Uterus (tissue), 4 donors: ENCODE results near the gene ADAMTS4. TPM values are rescaled to one million over a fixed set of nuclear protein-coding genes. Genes with fewer than 3 reads are reported as not detected.

Source experiments
- DNase-seq, 2 donors: peaks; one replicate each; pipeline ENCODE4 v3.0.0-alpha.2; 2019 to 2020
- H3K27ac ChIP-seq, 2 donors: fragments of 200-600 bp; sonication (generic); 1 replicate in 1 of 2; 2 replicates in 1 of 2; pipeline ENCODE4 v1.5.1; 2016 to 2018
- H3K27me3 ChIP-seq, 2 donors: fragments of 200-600 bp; sonication (generic); one replicate each; pipeline ENCODE4 v1.5.1; 2018 to 2019; ENCODE audit warnings: control low read depth in 1 of 2
- H3K36me3 ChIP-seq, 2 donors: fragments of 200-600 bp; sonication (generic); one replicate each; pipeline ENCODE4 v1.5.1; 2019; ENCODE audit warnings: control low read depth in 1 of 2
- H3K4me1 ChIP-seq, 2 donors: fragments of 200-600 bp; sonication (generic); one replicate each; pipeline ENCODE4 v1.5.1; 2018 to 2019; ENCODE audit warnings: control low read depth in 1 of 2
- H3K4me3 ChIP-seq, 2 donors: fragments of 200-600 bp; sonication (generic); 1 replicate in 1 of 2; 2 replicates in 1 of 2; pipeline ENCODE4 v1.5.1; 2018 to 2019; ENCODE audit warnings: mild to moderate bottlenecking in 1 of 2
- H3K9me3 ChIP-seq, 2 donors: fragments of 200-600 bp; sonication (generic); one replicate each; pipeline ENCODE4 v1.5.1; 2019; ENCODE audit warnings: control low read depth in 1 of 2
- POLR2A ChIP-seq, 2 donors: fragments of 450-650 bp; IDR thresholded peaks; one replicate each; pipeline ENCODE4 v1.6.1; 2016; ENCODE audit warnings: antibody characterized with exemption in 2 of 2, mild to moderate bottlenecking in 1 of 2, moderate library complexity in 1 of 2
- intact Hi-C: fragments of 100-400 bp; cut with DNase I; formaldehyde crosslinking; loops from one replicate; pipeline ENCODE4 v1.15.1; 2023; ENCODE audit warnings: low total_unique reads
- microRNA-seq: library from miRNA; unstranded; fragments of <30 nt; microRNA quantifications from one replicate; pipeline ENCODE4, GENCODE V29; 2016; ENCODE audit warnings: borderline microRNAs expressed, borderline replicate concordance
- small RNA-seq: library from RNA; depleted of rRNA; stranded (forward); fragments of <200 nt; gene quantifications from one replicate; pipeline ENCODE3, GENCODE V24; 2016
- total RNA-seq, 4 donors: library from RNA; depleted of rRNA in 3 of 4; stranded (reverse); fragments of >200 nt in 3 of 4; gene quantifications; one replicate each; pipeline versions ENCODE4 v1.1.0 to v1.2.4, GENCODE V29; 2014 to 2023
- TF ChIP-seq, protein P1 (sequence below), 4 experiments: fragments of 200-600 bp in 2 of 4; fragments of 450-650 bp in 2 of 4; sonication (generic) in 2 of 4; IDR thresholded peaks; one replicate each; pipeline ENCODE4 v1.5.1; 2016 to 2019; ENCODE audit warnings: antibody characterized with exemption in 4 of 4, mild to moderate bottlenecking in 2 of 4, moderate library complexity in 1 of 4
- donor health status: DM: yes; HTN: yes; CAD: no.

Gene ADAMTS4
- total RNA-seq, 4 donors from 2014 or later = 1.3 to 41.5 (median 10.9) TPM

DNA sequence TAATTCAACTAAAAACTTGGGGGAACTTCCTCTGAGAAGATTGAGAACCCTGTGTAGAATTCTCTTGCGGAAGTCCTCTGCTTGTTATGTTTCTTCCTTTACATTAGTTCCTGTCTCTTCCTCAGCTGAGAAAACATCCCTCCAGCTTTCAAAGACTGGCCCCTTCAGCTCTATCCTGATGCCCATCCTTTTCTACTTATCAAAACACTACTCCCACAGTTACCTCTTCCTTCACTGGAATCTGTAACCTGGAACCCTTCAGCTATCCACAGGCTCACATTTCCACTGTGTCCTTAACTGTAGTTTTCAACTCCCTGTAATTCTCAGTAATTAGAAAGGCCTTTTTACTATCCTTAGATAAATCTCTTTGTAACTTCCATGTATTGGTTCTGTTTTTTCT lies 60.4 kb downstream of the ADAMTS4 start:
- Histone ChIP-seq H3K4me3 (no peak overlapping the region), H3K27me3 (no peaks in the 10 kb centered on the region), H3K27ac (no peak overlapping the region), H3K4me1 (peaks cover 0 to 3% of the 10 kb centered on the region in 2 donors), H3K9me3 (no peaks in the 10 kb centered on the region), H3K36me3 (no peaks in the 10 kb centered on the region)
- intact Hi-C loops = no loop called here
- TF ChIP-seq, protein P1, sequence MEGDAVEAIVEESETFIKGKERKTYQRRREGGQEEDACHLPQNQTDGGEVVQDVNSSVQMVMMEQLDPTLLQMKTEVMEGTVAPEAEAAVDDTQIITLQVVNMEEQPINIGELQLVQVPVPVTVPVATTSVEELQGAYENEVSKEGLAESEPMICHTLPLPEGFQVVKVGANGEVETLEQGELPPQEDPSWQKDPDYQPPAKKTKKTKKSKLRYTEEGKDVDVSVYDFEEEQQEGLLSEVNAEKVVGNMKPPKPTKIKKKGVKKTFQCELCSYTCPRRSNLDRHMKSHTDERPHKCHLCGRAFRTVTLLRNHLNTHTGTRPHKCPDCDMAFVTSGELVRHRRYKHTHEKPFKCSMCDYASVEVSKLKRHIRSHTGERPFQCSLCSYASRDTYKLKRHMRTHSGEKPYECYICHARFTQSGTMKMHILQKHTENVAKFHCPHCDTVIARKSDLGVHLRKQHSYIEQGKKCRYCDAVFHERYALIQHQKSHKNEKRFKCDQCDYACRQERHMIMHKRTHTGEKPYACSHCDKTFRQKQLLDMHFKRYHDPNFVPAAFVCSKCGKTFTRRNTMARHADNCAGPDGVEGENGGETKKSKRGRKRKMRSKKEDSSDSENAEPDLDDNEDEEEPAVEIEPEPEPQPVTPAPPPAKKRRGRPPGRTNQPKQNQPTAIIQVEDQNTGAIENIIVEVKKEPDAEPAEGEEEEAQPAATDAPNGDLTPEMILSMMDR (IDR thresholded peaks at IDR 0.05) = no peak
- no peak for TF ChIP-seq POLR2A (IDR thresholded peaks at IDR 0.05)
- no peak for DNase-seq

GRCh38 chr1:161137881-161138280 lies 61.0 kb downstream of the ADAMTS4 start:
- peaks cover 0 to 3% of the 10 kb centered on the region in 2 donors for H3K4me1 ChIP-seq
- H3K27me3 ChIP-seq = no peaks in the 10 kb centered on the region
- no peak overlapping the region for H3K4me3 ChIP-seq
- no peaks in the 10 kb centered on the region for H3K9me3 ChIP-seq
- no peak for TF ChIP-seq POLR2A (IDR thresholded peaks at IDR 0.05)
- TF ChIP-seq, protein P1 (IDR thresholded peaks at IDR 0.05) = no peak
- no peaks in the 10 kb centered on the region for H3K36me3 ChIP-seq
- intact Hi-C loops = no loop called here
- H3K27ac ChIP-seq = no peak overlapping the region
- DNase-seq = no peak

Small RNA genes within 50 kb of the gene (microRNA-seq; reads per million reads assigned to microRNA genes)
- not detected for gene MIR5187

Small RNA genes within 50 kb of the gene (small RNA-seq; reads per million reads assigned to genes)
- gene RF01225 = not detected

Other genes starting within 250 kb of the ADAMTS4 start
- gene ITLN2, start 244.2 kb downstream of the ADAMTS4 start, total RNA-seq = not detected
- gene F11R, start 177.9 kb downstream of the ADAMTS4 start, total RNA-seq = 10 to 100 TPM; 22.6 to 45.3 (median 26.6) TPM
- gene TSTD1, start 160.1 kb downstream of the ADAMTS4 start, total RNA-seq = 10 to 100 TPM in 1 of 4 donors, 1 to 10 TPM in 1, not detected in 2; 5.6 to 20.3 TPM
- 10 to 100 TPM; 20.7 to 71.8 (median 44.2) TPM for gene USF1, start 153.1 kb downstream of the ADAMTS4 start, total RNA-seq
- 1 to 10 TPM in 3 of 4 donors, under 1 TPM in 1; 0.88 to 3.4 (median 2.6) TPM for gene ARHGAP30, start 129.2 kb downstream of the ADAMTS4 start, total RNA-seq
- gene NECTIN4, start 109.5 kb downstream of the ADAMTS4 start, total RNA-seq = 1 to 10 TPM in 1 of 4 donors, not detected in 3; 2.1 TPM
- gene KLHDC9, start 100.7 kb downstream of the ADAMTS4 start, total RNA-seq = 10 to 100 TPM in 1 of 4 donors, 1 to 10 TPM in 2, under 1 TPM in 1; 0.51 to 12.1 (median 3.4) TPM
- gene PFDN2, start 81.0 kb downstream of the ADAMTS4 start, total RNA-seq = 10 to 100 TPM in 3 of 4 donors, 1 to 10 TPM in 1; 3.3 to 38.9 (median 29.8) TPM
- 10 to 100 TPM in 3 of 4 donors, 1 to 10 TPM in 1; 1.0 to 36.9 (median 22.0) TPM for gene NIT1, start 80.9 kb downstream of the ADAMTS4 start, total RNA-seq
- 10 to 100 TPM in 3 of 4 donors, 1 to 10 TPM in 1; 4.4 to 42.2 (median 36.1) TPM for gene DEDD, start 66.4 kb downstream of the ADAMTS4 start, total RNA-seq
- 100 to 1,000 TPM in 1 of 4 donors, 10 to 100 TPM in 2, 1 to 10 TPM in 1; 2.0 to 111 (median 62.9) TPM for gene UFC1, start 45.1 kb downstream of the ADAMTS4 start, total RNA-seq
- gene USP21, start 39.6 kb downstream of the ADAMTS4 start, total RNA-seq = 10 to 100 TPM in 3 of 4 donors, 1 to 10 TPM in 1; 4.1 to 38.1 (median 29.9) TPM
- 10 to 100 TPM; 11.3 to 40.5 (median 21.6) TPM for gene PPOX, start 32.6 kb downstream of the ADAMTS4 start, total RNA-seq
- gene B4GALT3, start 21.5 kb downstream of the ADAMTS4 start, total RNA-seq = 10 to 100 TPM in 3 of 4 donors, 1 to 10 TPM in 1; 1.0 to 23.9 (median 19.9) TPM
- 100 to 1,000 TPM in 1 of 4 donors, 10 to 100 TPM in 3; 43.8 to 107 (median 93.9) TPM for gene NDUFS2, start 3.3 kb upstream of the ADAMTS4 start, total RNA-seq
- gene FCER1G, start 16.2 kb upstream of the ADAMTS4 start, total RNA-seq = 10 to 100 TPM in 3 of 4 donors, 1 to 10 TPM in 1; 1.3 to 39.4 (median 12.6) TPM
- gene APOA2, start 24.6 kb upstream of the ADAMTS4 start, total RNA-seq = not detected
- gene TOMM40L, start 27.0 kb upstream of the ADAMTS4 start, total RNA-seq = 10 to 100 TPM in 1 of 4 donors, 1 to 10 TPM in 3; 2.6 to 13.2 (median 7.3) TPM
- gene NR1I3, start 39.1 kb upstream of the ADAMTS4 start, total RNA-seq = not detected
- gene PCP4L1, start 59.7 kb upstream of the ADAMTS4 start, total RNA-seq = 1 to 10 TPM in 2 of 4 donors, under 1 TPM in 1, not detected in 1; 0.77 to 3.1 (median 1.9) TPM
- 10 to 100 TPM in 1 of 4 donors, 1 to 10 TPM in 1, not detected in 2; 2.2 to 10.7 TPM for gene MPZ, start 110.9 kb upstream of the ADAMTS4 start, total RNA-seq
- gene SDHC, start 115.3 kb upstream of the ADAMTS4 start, total RNA-seq = 100 to 1,000 TPM in 1 of 4 donors, 10 to 100 TPM in 3; 28.5 to 127 (median 55.8) TPM
- gene CFAP126, start 168.8 kb upstream of the ADAMTS4 start, total RNA-seq = not detected